ENCODE data around the gene FAM53B.

FAM53B gene

GRCh38 chr10:124609698-124610097, 134.5 kb downstream of the FAM53B start:
- in situ Hi-C loops (cut with HindIII; ENCODE audit: low pct_unique_long_range_greater_than_20kb, low sequenced_read_pairs) = no loop called here
- TF ChIP-seq JUND (IDR thresholded peaks at IDR 0.05; ENCODE audit: low read depth) = no peak
- DNase-seq (ENCODE audit: low read depth in 1 of 2, low spot score in 1 of 2) = no peak

GRCh38 chr10:124608093-124608721, 136.0 kb downstream of the FAM53B start:
- no peak for TF ChIP-seq JUND (IDR thresholded peaks at IDR 0.05; ENCODE audit: low read depth)
- in situ Hi-C loops (cut with HindIII; ENCODE audit: low pct_unique_long_range_greater_than_20kb, low sequenced_read_pairs) = no loop called here
- no peak for DNase-seq (ENCODE audit: low read depth in 1 of 2, low spot score in 1 of 2)

- no peak for TF ChIP-seq JUND (IDR thresholded peaks at IDR 0.05; ENCODE audit: low read depth)
- no peak for DNase-seq (ENCODE audit: low read depth in 1 of 2, low spot score in 1 of 2)
- in situ Hi-C loops (cut with HindIII; ENCODE audit: low pct_unique_long_range_greater_than_20kb, low sequenced_read_pairs) = no loop called here
These were observed 136.5 kb downstream of the FAM53B start for GRCh38 chr10:124607693-124608092.

GRCh38 chr10:124606822-124607221, 137.4 kb downstream of the FAM53B start:
- no peak for TF ChIP-seq JUND (IDR thresholded peaks at IDR 0.05; ENCODE audit: low read depth)
- in situ Hi-C loops (cut with HindIII; ENCODE audit: low pct_unique_long_range_greater_than_20kb, low sequenced_read_pairs) = no loop called here
- DNase-seq (ENCODE audit: low read depth in 1 of 2, low spot score in 1 of 2) = no peak

- no peak for DNase-seq (ENCODE audit: low read depth in 1 of 2, low spot score in 1 of 2)
These were observed 138.0 kb downstream of the FAM53B start for GRCh38 chr10:124605856-124606812.

GRCh38 chr10:124605481-124605855, 138.7 kb downstream of the FAM53B start:
- TF ChIP-seq JUND (IDR thresholded peaks at IDR 0.05; ENCODE audit: low read depth) = no peak
- no peak for DNase-seq (ENCODE audit: low read depth in 1 of 2, low spot score in 1 of 2)
- in situ Hi-C loops (cut with HindIII; ENCODE audit: low pct_unique_long_range_greater_than_20kb, low sequenced_read_pairs) = no loop called here

More at GRCh38 chr10:124605856-124606812, 138.0 kb downstream of the FAM53B start:
- in situ Hi-C loops (cut with HindIII; ENCODE audit: low pct_unique_long_range_greater_than_20kb, low sequenced_read_pairs) = no loop called here
- no peak for TF ChIP-seq JUND (IDR thresholded peaks at IDR 0.05; ENCODE audit: low read depth)

GRCh38 chr10:124605001-124605370, 139.2 kb downstream of the FAM53B start:
- no peak for DNase-seq (ENCODE audit: low read depth in 1 of 2, low spot score in 1 of 2)
- no peak for TF ChIP-seq JUND (IDR thresholded peaks at IDR 0.05; ENCODE audit: low read depth)
- in situ Hi-C loops (cut with HindIII; ENCODE audit: low pct_unique_long_range_greater_than_20kb, low sequenced_read_pairs) = no loop called here

GRCh38 chr10:124604214-124605000, 139.8 kb downstream of the FAM53B start:
- in situ Hi-C loops (cut with HindIII; ENCODE audit: low pct_unique_long_range_greater_than_20kb, low sequenced_read_pairs) = no loop called here
- DNase-seq (ENCODE audit: low read depth in 1 of 2, low spot score in 1 of 2) = no peak
- no peak for TF ChIP-seq JUND (IDR thresholded peaks at IDR 0.05; ENCODE audit: low read depth)

- no peak for TF ChIP-seq JUND (IDR thresholded peaks at IDR 0.05; ENCODE audit: low read depth)
- no peak for DNase-seq (ENCODE audit: low read depth in 1 of 2, low spot score in 1 of 2)
- in situ Hi-C loops (cut with HindIII; ENCODE audit: low pct_unique_long_range_greater_than_20kb, low sequenced_read_pairs) = no loop called here
These were observed 140.6 kb downstream of the FAM53B start for GRCh38 chr10:124603376-124604213.

GRCh38 chr10:124602646-124603365, 141.4 kb downstream of the FAM53B start:
- DNase-seq (ENCODE audit: low read depth in 1 of 2, low spot score in 1 of 2) = no peak
- in situ Hi-C loops (cut with HindIII; ENCODE audit: low pct_unique_long_range_greater_than_20kb, low sequenced_read_pairs) = no loop called here
- TF ChIP-seq JUND (IDR thresholded peaks at IDR 0.05; ENCODE audit: low read depth) = no peak

GRCh38 chr10:124602121-124602561, 142.0 kb downstream of the FAM53B start:
- in situ Hi-C loops (cut with HindIII; ENCODE audit: low pct_unique_long_range_greater_than_20kb, low sequenced_read_pairs) = no loop called here
- TF ChIP-seq JUND (IDR thresholded peaks at IDR 0.05; ENCODE audit: low read depth) = no peak
- DNase-seq (ENCODE audit: low read depth in 1 of 2, low spot score in 1 of 2) = no peak
